Measurements from ENCODE around the gene ADGRG3. TPM values are rescaled to one million over a fixed set of nuclear protein-coding genes. Genes with fewer than 3 reads are reported as not detected.

ADGRG3 gene
- polyA plus RNA-seq, 4 donors, result 0.45 to 8.6 (median 1.1) TPM

- FAIRE-seq (no peak), DNase-seq (no peak)
- Histone ChIP-seq H3K27ac (ENCODE audit: low read depth in 1 of 3, low read length in 2 of 3) (peak overlapping the region in 1 of 3 donors; percentile 70), H3K4me3 (ENCODE audit: low read depth in 1 of 3, low read length in 3 of 3) (no peak overlapping the region), H3K36me3 (ENCODE audit: control insufficient read depth in 3 of 3, insufficient read depth in 2 of 3, low read depth in 1 of 3, low read length in 3 of 3) (peaks cover 0 to 90% (median 0%) of the 10 kb centered on the region in 3 donors), H3K27me3 (ENCODE audit: control insufficient read depth in 3 of 3, insufficient read depth in 3 of 3, low read length in 3 of 3) (no peaks in the 10 kb centered on the region), H3K4me1 (ENCODE audit: control insufficient read depth in 3 of 3, insufficient read depth in 2 of 3, low read depth in 1 of 3, low read length in 2 of 3) (peaks cover 0 to 12% (median 4%) of the 10 kb centered on the region in 3 donors), H3K9me3 (ENCODE audit: control insufficient read depth in 2 of 2, insufficient read depth in 1 of 2, low read depth in 1 of 2, low read length in 1 of 2) (no peaks in the 10 kb centered on the region)
- 59 to 67% (median 64%) methylated on average over 10 of the region's 10 CpGs for WGBS, 3 donors
These were observed 20.8 kb upstream of the ADGRG3 start for GRCh38 chr16:57647136-57647875.

- peak overlapping the region in 1 of 3 donors; percentile 1 for H3K27ac ChIP-seq (ENCODE audit: low read depth in 1 of 3, low read length in 2 of 3)
- DNase-seq (no peak), FAIRE-seq (no peak)
- H3K36me3 ChIP-seq (ENCODE audit: control insufficient read depth in 3 of 3, insufficient read depth in 2 of 3, low read depth in 1 of 3, low read length in 3 of 3), result peaks cover 0 to 90% (median 0%) of the 10 kb centered on the region in 3 donors
- H3K9me3 ChIP-seq (ENCODE audit: control insufficient read depth in 2 of 2, insufficient read depth in 1 of 2, low read depth in 1 of 2, low read length in 1 of 2), result no peaks in the 10 kb centered on the region
- WGBS, 3 donors, result 71 to 91% (median 81%) methylated on average over 5 of the region's 5 CpGs
- H3K4me3 ChIP-seq (ENCODE audit: low read depth in 1 of 3, low read length in 3 of 3), result no peak overlapping the region
- H3K27me3 ChIP-seq (ENCODE audit: control insufficient read depth in 3 of 3, insufficient read depth in 3 of 3, low read length in 3 of 3), result no peaks in the 10 kb centered on the region
- peaks cover 0 to 5% (median 4%) of the 10 kb centered on the region in 3 donors for H3K4me1 ChIP-seq (ENCODE audit: control insufficient read depth in 3 of 3, insufficient read depth in 2 of 3, low read depth in 1 of 3, low read length in 2 of 3)
These were observed 20.0 kb upstream of the ADGRG3 start for GRCh38 chr16:57648125-57648524.

GRCh38 chr16:57648581-57649442 is 19.3 kb upstream of the ADGRG3 start:
- WGBS, 3 donors, result 38 to 40% (median 40%) methylated on average over 18 of the region's 18 CpGs

GRCh38 chr16:57649443-57649751 is 18.7 kb upstream of the ADGRG3 start:
- FAIRE-seq (no peak), DNase-seq (no peak)
- Histone ChIP-seq H3K27me3 (ENCODE audit: control insufficient read depth in 3 of 3, insufficient read depth in 3 of 3, low read length in 3 of 3) (no peaks in the 10 kb centered on the region), H3K4me1 (ENCODE audit: control insufficient read depth in 3 of 3, insufficient read depth in 2 of 3, low read depth in 1 of 3, low read length in 2 of 3) (no peaks in the 10 kb centered on the region), H3K36me3 (ENCODE audit: control insufficient read depth in 3 of 3, insufficient read depth in 2 of 3, low read depth in 1 of 3, low read length in 3 of 3) (peaks cover 0 to 94% (median 0%) of the 10 kb centered on the region in 3 donors), H3K4me3 (ENCODE audit: low read depth in 1 of 3, low read length in 3 of 3) (no peak overlapping the region), H3K9me3 (ENCODE audit: control insufficient read depth in 2 of 2, insufficient read depth in 1 of 2, low read depth in 1 of 2, low read length in 1 of 2) (no peaks in the 10 kb centered on the region), H3K27ac (ENCODE audit: low read depth in 1 of 3, low read length in 2 of 3) (no peak overlapping the region)
- WGBS, 3 donors, result 60 to 75% (median 69%) methylated on average over 6 of the region's 6 CpGs

More at GRCh38 chr16:57648581-57649442, 19.3 kb upstream of the ADGRG3 start:
- H3K4me3 ChIP-seq (ENCODE audit: low read depth in 1 of 3, low read length in 3 of 3), result no peak overlapping the region
- no peak overlapping the region for H3K27ac ChIP-seq (ENCODE audit: low read depth in 1 of 3, low read length in 2 of 3)
- DNase-seq (peak; percentile 82 to 86), FAIRE-seq (no peak)
- H3K9me3 ChIP-seq (ENCODE audit: control insufficient read depth in 2 of 2, insufficient read depth in 1 of 2, low read depth in 1 of 2, low read length in 1 of 2), result no peaks in the 10 kb centered on the region
- H3K27me3 ChIP-seq (ENCODE audit: control insufficient read depth in 3 of 3, insufficient read depth in 3 of 3, low read length in 3 of 3), result no peaks in the 10 kb centered on the region
- H3K4me1 ChIP-seq (ENCODE audit: control insufficient read depth in 3 of 3, insufficient read depth in 2 of 3, low read depth in 1 of 3, low read length in 2 of 3), result no peaks in the 10 kb centered on the region
- H3K36me3 ChIP-seq (ENCODE audit: control insufficient read depth in 3 of 3, insufficient read depth in 2 of 3, low read depth in 1 of 3, low read length in 3 of 3), result peaks cover 0 to 94% (median 0%) of the 10 kb centered on the region in 3 donors

GRCh38 chr16:57649846-57650245 is 18.3 kb upstream of the ADGRG3 start:
- 80 to 90% (median 84%) methylated on average over 7 of the region's 7 CpGs for WGBS, 3 donors
- no peak for FAIRE-seq

GRCh38 chr16:57651344-57652333 is 16.5 kb upstream of the ADGRG3 start:
- Histone ChIP-seq H3K4me3 (ENCODE audit: low read depth in 1 of 3, low read length in 3 of 3) (no peak overlapping the region), H3K36me3 (ENCODE audit: control insufficient read depth in 3 of 3, insufficient read depth in 2 of 3, low read depth in 1 of 3, low read length in 3 of 3) (peaks cover 0 to 93% (median 0%) of the 10 kb centered on the region in 3 donors), H3K27me3 (ENCODE audit: control insufficient read depth in 3 of 3, insufficient read depth in 3 of 3, low read length in 3 of 3) (no peaks in the 10 kb centered on the region), H3K4me1 (ENCODE audit: control insufficient read depth in 3 of 3, insufficient read depth in 2 of 3, low read depth in 1 of 3, low read length in 2 of 3) (no peaks in the 10 kb centered on the region), H3K9me3 (ENCODE audit: control insufficient read depth in 2 of 2, insufficient read depth in 1 of 2, low read depth in 1 of 2, low read length in 1 of 2) (no peaks in the 10 kb centered on the region), H3K27ac (ENCODE audit: low read depth in 1 of 3, low read length in 2 of 3) (no peak overlapping the region)
- WGBS, 3 donors, result 81 to 89% (median 84%) methylated on average over 10 of the region's 10 CpGs
- FAIRE-seq (no peak), DNase-seq (no peak)

More at GRCh38 chr16:57649846-57650245, 18.3 kb upstream of the ADGRG3 start:
- Histone ChIP-seq H3K4me1 (ENCODE audit: control insufficient read depth in 3 of 3, insufficient read depth in 2 of 3, low read depth in 1 of 3, low read length in 2 of 3) (no peaks in the 10 kb centered on the region), H3K9me3 (ENCODE audit: control insufficient read depth in 2 of 2, insufficient read depth in 1 of 2, low read depth in 1 of 2, low read length in 1 of 2) (no peaks in the 10 kb centered on the region), H3K27ac (ENCODE audit: low read depth in 1 of 3, low read length in 2 of 3) (no peak overlapping the region), H3K36me3 (ENCODE audit: control insufficient read depth in 3 of 3, insufficient read depth in 2 of 3, low read depth in 1 of 3, low read length in 3 of 3) (peaks cover 0 to 92% (median 0%) of the 10 kb centered on the region in 3 donors), H3K27me3 (ENCODE audit: control insufficient read depth in 3 of 3, insufficient read depth in 3 of 3, low read length in 3 of 3) (no peaks in the 10 kb centered on the region), H3K4me3 (ENCODE audit: low read depth in 1 of 3, low read length in 3 of 3) (no peak overlapping the region)
- no peak for DNase-seq

- Histone ChIP-seq H3K36me3 (ENCODE audit: control insufficient read depth in 3 of 3, insufficient read depth in 2 of 3, low read depth in 1 of 3, low read length in 3 of 3) (peaks cover 0 to 94% (median 0%) of the 10 kb centered on the region in 3 donors), H3K27me3 (ENCODE audit: control insufficient read depth in 3 of 3, insufficient read depth in 3 of 3, low read length in 3 of 3) (no peaks in the 10 kb centered on the region), H3K4me1 (ENCODE audit: control insufficient read depth in 3 of 3, insufficient read depth in 2 of 3, low read depth in 1 of 3, low read length in 2 of 3) (no peaks in the 10 kb centered on the region), H3K9me3 (ENCODE audit: control insufficient read depth in 2 of 2, insufficient read depth in 1 of 2, low read depth in 1 of 2, low read length in 1 of 2) (no peaks in the 10 kb centered on the region), H3K27ac (ENCODE audit: low read depth in 1 of 3, low read length in 2 of 3) (no peak overlapping the region), H3K4me3 (ENCODE audit: low read depth in 1 of 3, low read length in 3 of 3) (no peak overlapping the region)
- 88 to 91% (median 89%) methylated on average over 22 to 23 of the region's 23 CpGs for WGBS, 3 donors
- DNase-seq (no peak), FAIRE-seq (no peak)
These were observed 15.2 kb upstream of the ADGRG3 start for GRCh38 chr16:57652695-57653471.

Measured in small intestine (tissue), 7 donors.